ENCODE data around the gene SGMS1.

Gene SGMS1

DNA sequence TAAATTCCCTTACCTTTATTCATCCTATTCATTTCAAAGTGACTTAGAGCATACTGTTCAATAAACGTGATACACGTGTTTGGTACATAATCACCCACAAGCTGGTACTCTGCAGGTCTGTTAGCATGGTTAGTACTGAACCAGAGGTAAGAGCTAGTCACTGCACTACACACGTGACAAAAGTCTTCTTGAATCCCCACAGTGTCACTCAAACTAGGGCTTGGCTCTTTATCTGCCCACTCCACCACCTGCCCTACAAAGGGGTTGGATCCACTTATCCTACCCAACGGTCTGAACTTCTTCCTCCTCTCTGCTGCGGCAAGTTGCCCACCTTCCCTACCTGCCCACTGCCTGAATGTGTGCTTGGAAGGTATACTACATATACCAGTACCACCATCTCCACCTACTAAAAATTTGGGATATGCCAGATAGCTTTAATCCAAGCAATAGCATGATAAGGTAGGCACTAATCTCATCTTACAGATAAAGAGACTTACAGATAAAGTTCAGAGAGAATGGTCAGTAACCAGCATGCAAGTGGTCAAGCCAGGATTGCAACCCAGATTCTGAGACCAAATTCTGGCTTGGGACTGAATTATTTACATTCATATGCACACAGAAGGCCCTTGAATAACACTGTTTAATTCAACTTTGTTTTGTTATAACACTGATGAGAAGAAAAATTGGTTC, 92.2 kb downstream of the SGMS1 start:
- DNase-seq = no peak

DNA sequence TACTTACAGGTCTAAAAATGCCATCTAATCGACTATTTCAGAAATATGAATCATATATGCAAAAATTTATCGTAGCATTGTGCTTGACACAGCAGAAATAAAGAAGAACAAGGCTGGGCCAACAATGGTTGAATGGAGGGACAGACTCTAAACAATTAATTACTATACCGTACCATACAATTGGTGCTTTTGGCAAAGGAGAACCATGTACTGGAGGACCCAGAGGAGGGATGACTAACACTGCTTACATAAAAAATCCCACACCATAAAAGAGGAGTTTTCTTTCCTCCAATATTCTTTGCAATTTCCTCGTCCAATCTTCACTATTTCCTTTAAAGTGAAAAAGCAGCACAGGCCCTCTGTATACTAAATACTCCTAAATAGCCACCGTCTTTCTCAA, 94.1 kb downstream of the SGMS1 start:
- DNase-seq = no peak

- DNase-seq = no peak
Observed at GRCh38 chr10:50528206-50528605, 95.5 kb downstream of the SGMS1 start.

DNA sequence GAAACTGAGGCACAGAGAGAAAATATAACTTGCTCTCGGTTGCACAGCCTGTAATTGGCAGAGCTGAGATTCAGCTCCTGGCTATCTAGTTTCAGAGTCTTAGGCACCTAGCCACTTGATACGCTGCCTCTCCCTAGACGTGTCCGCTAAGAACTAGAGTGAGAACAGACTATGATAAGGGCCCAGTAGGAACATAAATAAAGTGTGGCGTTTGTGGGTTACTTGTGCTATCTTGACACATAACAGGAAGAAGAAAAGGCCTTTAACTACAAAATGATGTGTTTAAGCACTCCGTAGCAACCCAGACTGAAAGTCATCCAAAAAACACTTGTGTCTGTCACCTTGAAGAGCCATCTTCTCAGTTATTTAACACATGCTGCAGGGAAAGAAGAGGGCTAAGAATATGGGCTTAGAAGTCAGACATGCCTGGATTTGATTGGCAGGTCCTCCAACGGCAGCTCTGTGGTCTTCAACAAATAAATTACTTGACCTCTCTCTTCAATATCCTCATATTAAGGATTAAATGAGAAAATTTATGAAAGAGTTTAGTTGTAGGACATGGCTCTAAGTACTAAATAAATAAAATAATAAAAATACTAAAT, 96.2 kb downstream of the SGMS1 start:
- DNase-seq = no peak

DNA sequence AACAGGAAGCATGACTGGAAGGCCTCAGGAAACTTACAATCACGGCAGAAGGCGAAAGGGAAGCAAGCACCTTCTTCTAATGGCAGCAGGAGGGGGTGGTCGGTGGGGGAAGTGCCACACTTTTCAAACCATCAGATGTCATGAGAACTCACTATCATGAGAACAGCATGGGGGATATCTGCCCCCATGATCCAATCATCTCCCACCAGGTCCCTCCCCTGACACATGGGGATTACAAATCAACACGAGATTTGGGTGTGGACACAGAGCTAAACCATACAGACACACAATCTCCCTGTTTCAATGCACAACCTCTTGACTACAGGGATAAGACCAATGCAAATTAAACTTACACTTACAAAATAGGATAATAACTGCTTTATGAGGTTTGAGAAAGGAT, 97.6 kb downstream of the SGMS1 start:
- DNase-seq = no peak

DNA sequence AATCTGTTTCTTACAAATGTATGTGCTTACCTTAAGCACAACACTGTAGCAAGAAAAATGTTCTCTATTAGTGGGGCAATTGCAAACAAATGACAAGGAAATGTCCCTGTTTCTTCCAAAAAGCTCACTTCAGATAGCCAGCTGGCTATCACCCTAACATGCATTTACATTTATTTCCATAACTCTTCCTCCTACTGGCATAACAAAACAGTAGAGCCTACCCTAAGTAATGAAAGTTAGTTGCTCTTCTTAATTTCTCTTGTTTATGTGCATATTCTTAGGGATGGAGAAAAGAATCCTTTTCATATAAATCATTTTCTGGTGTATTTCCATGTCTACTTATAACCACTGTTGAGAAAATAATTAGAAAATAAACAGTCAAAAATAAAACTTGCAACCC, 100.4 kb downstream of the SGMS1 start:
- no peak for DNase-seq

- DNase-seq = no peak
Observed at GRCh38 chr10:50522908-50523307, 100.8 kb downstream of the SGMS1 start.

DNA sequence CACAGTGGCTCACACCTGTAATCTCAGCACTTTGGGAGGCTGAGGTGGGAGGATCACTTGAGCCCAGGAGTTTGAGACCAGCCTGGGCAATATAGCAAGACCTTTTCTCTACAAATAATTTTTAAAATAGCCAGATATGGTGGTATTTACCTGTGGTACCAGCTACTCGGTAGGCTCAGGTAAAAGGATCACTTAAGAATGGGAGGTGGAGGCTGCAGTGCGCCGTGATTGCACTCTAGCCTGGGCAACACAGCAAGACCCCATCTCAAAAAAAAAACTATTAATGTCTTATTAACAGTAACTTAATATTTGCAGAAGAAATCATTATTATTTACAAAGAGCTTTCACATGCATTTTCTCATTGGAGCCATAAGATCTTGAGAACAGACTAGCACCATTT, 103.6 kb downstream of the SGMS1 start:
- no peak for DNase-seq

DNA sequence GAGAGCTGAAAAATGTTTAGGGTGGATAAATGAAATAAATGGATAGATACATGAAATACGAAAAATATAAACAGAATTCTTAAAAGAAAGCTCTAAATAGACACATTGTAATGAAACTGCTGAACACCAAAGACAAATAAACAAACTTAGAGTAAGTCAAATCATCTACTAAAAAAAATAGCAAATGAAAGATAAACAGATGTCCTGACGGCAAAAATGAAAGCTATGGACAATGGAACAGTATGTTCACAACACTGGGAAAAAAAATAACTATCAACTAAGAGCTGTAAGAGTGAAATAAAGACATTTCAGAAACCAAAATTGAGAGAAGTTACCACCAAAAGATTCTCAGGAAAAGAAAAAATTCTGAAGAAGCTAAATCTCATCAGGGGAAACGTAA, 106.1 kb downstream of the SGMS1 start:
- no peak for DNase-seq

GRCh38 chr10:50516171-50516570, 107.6 kb downstream of the SGMS1 start:
- no peak for DNase-seq

- no peak for DNase-seq
Observed at GRCh38 chr10:50515420-50515819, 108.3 kb downstream of the SGMS1 start.

GRCh38 chr10:50514995-50515394, 108.8 kb downstream of the SGMS1 start:
- no peak for DNase-seq

- DNase-seq = no peak
Observed at GRCh38 chr10:50513956-50514355, 109.8 kb downstream of the SGMS1 start.

GRCh38 chr10:50512743-50513416, 110.9 kb downstream of the SGMS1 start:
- no peak for DNase-seq

- DNase-seq = no peak
Observed at GRCh38 chr10:50512214-50512595, 111.6 kb downstream of the SGMS1 start.

DNA sequence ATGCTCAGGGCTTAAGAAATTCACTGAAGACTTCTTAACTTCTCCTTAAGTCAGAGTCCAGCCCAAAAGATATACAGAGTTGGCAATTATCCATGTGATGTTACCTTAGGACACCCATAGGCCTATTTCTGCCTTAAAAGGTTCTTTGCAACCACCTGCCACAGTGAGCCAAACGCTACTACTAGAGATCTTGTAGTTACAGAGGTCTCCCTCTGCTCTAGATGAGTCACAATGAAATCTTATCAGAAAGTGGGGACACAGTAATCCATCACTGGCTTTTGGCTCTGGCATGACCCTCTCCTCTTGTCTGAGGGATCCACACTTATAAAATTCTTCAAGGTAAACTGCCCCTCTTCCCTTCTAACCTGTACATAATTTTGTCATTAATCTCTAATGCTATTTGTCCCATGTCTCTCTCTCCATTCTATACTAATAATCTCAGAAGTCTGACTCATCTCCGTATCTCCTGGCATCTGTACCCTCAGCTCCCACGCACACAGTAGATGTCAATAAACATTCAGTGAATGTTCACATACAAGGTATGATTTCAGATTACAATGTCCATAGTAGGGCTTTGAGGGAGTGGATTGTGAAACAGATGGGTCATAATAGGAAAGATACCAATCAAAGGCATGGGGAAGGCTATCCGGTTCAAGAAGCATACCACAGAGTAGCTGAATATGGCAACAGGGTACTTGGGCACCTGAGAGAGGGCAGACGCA, 112.1 kb downstream of the SGMS1 start:
- no peak for DNase-seq

GRCh38 chr10:50510517-50511473, 113.0 kb downstream of the SGMS1 start:
- no peak for DNase-seq

- no peak for DNase-seq
Observed at GRCh38 chr10:50508315-50509051, 115.3 kb downstream of the SGMS1 start.

GRCh38 chr10:50506861-50507573, 116.7 kb downstream of the SGMS1 start:
- no peak for DNase-seq

DNA sequence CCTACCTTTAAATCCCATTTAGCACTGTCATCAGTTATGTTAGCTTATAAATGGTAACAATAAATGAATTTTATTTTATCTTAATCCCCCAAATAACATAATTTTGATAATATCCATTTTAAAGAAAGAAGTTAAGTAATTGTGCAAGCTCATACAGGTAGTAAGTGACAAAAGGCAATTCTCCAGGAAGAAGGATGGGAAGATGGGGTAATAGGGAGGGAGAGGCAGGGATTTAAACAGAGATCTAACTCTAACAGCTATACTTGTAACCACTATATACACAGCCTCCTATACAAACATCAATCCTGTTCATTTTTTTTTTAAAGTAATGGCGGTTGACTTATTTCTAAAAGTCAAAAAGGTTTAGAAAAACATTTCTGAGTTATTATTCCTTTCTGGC, 119.4 kb downstream of the SGMS1 start:
- DNase-seq = no peak

DNA sequence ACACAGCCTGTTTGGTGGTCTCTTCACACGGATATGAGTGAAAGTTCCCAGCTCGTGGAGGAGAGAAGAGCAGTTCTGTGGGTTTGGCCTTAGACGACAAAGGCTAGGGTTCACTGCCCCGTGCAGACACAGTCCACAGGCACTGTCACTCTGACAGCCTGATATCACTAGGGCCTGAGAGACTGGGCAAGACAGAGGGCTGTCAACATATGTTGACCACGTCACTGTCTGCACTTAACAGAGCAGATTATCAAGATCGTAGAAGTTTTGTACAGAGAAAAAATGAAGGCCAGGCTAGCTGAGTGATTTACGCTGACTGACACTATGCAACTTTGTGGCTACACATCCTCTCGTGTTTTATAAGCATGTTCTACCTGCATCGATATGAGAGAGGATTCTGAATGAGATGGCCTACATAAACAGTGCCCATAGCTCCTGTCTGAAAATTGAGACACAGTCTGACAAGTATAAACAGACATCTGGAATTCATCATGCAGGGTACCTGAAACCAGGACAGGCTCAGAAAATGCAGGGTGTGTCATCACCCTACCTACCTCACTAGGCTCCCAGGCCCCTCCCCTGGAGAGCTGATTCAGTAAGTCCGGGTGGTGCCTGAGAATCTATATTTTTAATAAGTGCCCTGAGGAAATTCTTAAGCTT, 120.0 kb downstream of the SGMS1 start:
- DNase-seq = no peak
